HEK293 (cell line): ENCODE measurements around the gene FOXP4.
A peak's percentile ranks its signal among the peaks of the same experiment; 100 is the strongest.

Source experiments
- CTCF ChIA-PET: fragments of 350-600 bp; formaldehyde crosslinking; extraction: SDS; loops from one replicate; lab custom pipeline; 2021; ENCODE audit warnings: antibody characterized with exemption; lab: Yijun Ruan, JAX
- POLR2A ChIA-PET: fragments of 300-600 bp; formaldehyde crosslinking; extraction: SDS; loops from one replicate; lab custom pipeline; 2020; ENCODE audit warnings: antibody characterized with exemption, inconsistent platforms; lab: Yijun Ruan, JAX
- H3K27ac ChIP-seq: fragments of 200-500 bp; sonication (Bioruptor generic); 2 replicates; pipeline ENCODE4 v1.5.1; 2014; ENCODE audit warnings: low read depth, low read length, control low read depth, inconsistent platforms; ENCODE audit errors: extremely low read depth
- H3K36me3 ChIP-seq, 2 experiments: fragments of 200-500 bp in 1 of 2; sonication (Bioruptor generic) in 1 of 2; 1 replicate in 1 of 2; 2 replicates in 1 of 2; pipeline ENCODE4 v1.5.1; 2014 to 2017; ENCODE audit warnings: inconsistent platforms in 2 of 2, low read length in 2 of 2; ENCODE audit not compliant: control insufficient read depth in 2 of 2, insufficient read depth in 1 of 2
- H3K4me1 ChIP-seq: fragments of 200-500 bp; sonication (Bioruptor generic); 2 replicates; pipeline ENCODE4 v1.5.1; 2014; ENCODE audit warnings: mild to moderate bottlenecking, low read length, inconsistent platforms; ENCODE audit not compliant: control insufficient read depth, insufficient read depth
- H3K4me3 ChIP-seq: 2 replicates; pipeline ENCODE4 v1.5.1; 2011; ENCODE audit warnings: low read depth, mild to moderate bottlenecking, control low read depth, low read length, moderate library complexity
- H3K9me3 ChIP-seq: fragments of 200-500 bp; sonication (Bioruptor generic); 2 replicates; pipeline ENCODE4 v1.5.1; 2014; ENCODE audit warnings: low read depth, low read length, inconsistent platforms; ENCODE audit not compliant: control insufficient read depth, insufficient read depth
- KLF10 ChIP-seq: fragments of 450-650 bp; IDR thresholded peaks from 2 replicates; pipeline ENCODE4 v1.5.1; 2018; ENCODE audit warnings: missing biosample characterization, mild to moderate bottlenecking, missing genetic modification characterization
- PBX3 ChIP-seq: sonication (generic); formaldehyde crosslinking; IDR thresholded peaks from 2 replicates; pipeline ENCODE4 v1.8.1; 2022; ENCODE audit warnings: mild to moderate bottlenecking, moderate library complexity, missing genetic modification reagents
- RBAK ChIP-seq: fragments of 450-650 bp; formaldehyde crosslinking; IDR thresholded peaks from 2 replicates; pipeline ENCODE4 v1.5.1; 2016; ENCODE audit warnings: missing biosample characterization, missing genetic modification characterization
- SP3 ChIP-seq: fragments of 450-650 bp; formaldehyde crosslinking; IDR thresholded peaks from 2 replicates; pipeline ENCODE4 v1.5.1; 2016; ENCODE audit warnings: missing biosample characterization, missing genetic modification characterization
- TRIM28 ChIP-seq: IDR thresholded peaks from 2 replicates; pipeline ENCODE4 v1.6.1; 2011; ENCODE audit warnings: low read length, control low read depth, borderline replicate concordance
- WT1 ChIP-seq: fragments of 450-650 bp; formaldehyde crosslinking; IDR thresholded peaks from 2 replicates; pipeline ENCODE4 v1.5.1; 2016; ENCODE audit warnings: missing biosample characterization, missing genetic modification characterization
- ZFHX2 ChIP-seq: fragments of 450-650 bp; formaldehyde crosslinking; conservative IDR thresholded peaks from 2 replicates; pipeline ENCODE4 v1.5.1; 2016; ENCODE audit warnings: missing biosample characterization, missing genetic modification characterization
- ZNF138 ChIP-seq: fragments of 450-650 bp; formaldehyde crosslinking; IDR thresholded peaks from 2 replicates; pipeline ENCODE4 v1.5.1; 2016; ENCODE audit warnings: missing biosample characterization, missing genetic modification characterization, borderline replicate concordance
- ZNF169 ChIP-seq: fragments of 450-650 bp; formaldehyde crosslinking; IDR thresholded peaks from 2 replicates; pipeline ENCODE4 v1.5.1; 2016; ENCODE audit warnings: missing biosample characterization, missing genetic modification characterization
- ZNF248 ChIP-seq: fragments of 450-650 bp; formaldehyde crosslinking; IDR thresholded peaks from 2 replicates; pipeline ENCODE4 v1.5.1; 2017; ENCODE audit warnings: missing biosample characterization, missing genetic modification characterization
- ZNF529 ChIP-seq: fragments of 450-650 bp; formaldehyde crosslinking; IDR thresholded peaks from 2 replicates; pipeline ENCODE4 v1.5.1; 2017; ENCODE audit warnings: missing genetic modification characterization, missing biosample characterization; ENCODE audit not compliant: insufficient replicate concordance
- ZNF600 ChIP-seq: fragments of 450-650 bp; formaldehyde crosslinking; IDR thresholded peaks from 2 replicates; pipeline ENCODE4 v1.5.1; 2016; ENCODE audit warnings: missing biosample characterization, missing genetic modification characterization
- ZNF704 ChIP-seq: fragments of 450-650 bp; formaldehyde crosslinking; IDR thresholded peaks from 2 replicates; pipeline ENCODE4 v1.5.1; 2016; ENCODE audit warnings: missing biosample characterization, missing genetic modification characterization
- ZNF830 ChIP-seq: fragments of 450-650 bp; IDR thresholded peaks from 2 replicates; pipeline ENCODE4 v1.5.0; 2018; ENCODE audit warnings: missing biosample characterization, missing genetic modification characterization, low read depth, mild to moderate bottlenecking, moderate library complexity

FOXP4 gene

GRCh38 chr6:41547799-41548097 is 1.6 kb downstream of the FOXP4 start:
- Histone ChIP-seq H3K36me3 (peaks cover 0 to 34% of the 10 kb centered on the region in 2 experiments; a peak in 1 of 3 replicates), H3K4me3 (peak overlapping the region; percentile 75), H3K27ac (no peak overlapping the region; the same call in 1 of the 2 replicates)
- no peak for TF ChIP-seq ZNF138 (tag by site-specific recombination)
- TF ChIP-seq ZNF169 (tag by site-specific recombination): no peak
- TF ChIP-seq, all 188 proteins: peak for 0
- Histone ChIP-seq H3K9me3 (no peaks in the 10 kb centered on the region), H3K4me1 (no peaks in the 10 kb centered on the region; the same call in 1 of the 2 replicates)
- ChIA-PET CTCF (interaction anchor here (0.8 to 1.8 kb wide), 5 partner anchors 18 to 179 kb away, joined by 3 to 5 read pairs (median 3); no protein-coding TSS in a partner anchor), POLR2A (interaction anchor here (1.0 to 1.8 kb wide), 3 partner anchors 12 to 21 kb away, joined by 3 to 4 read pairs (median 3); no protein-coding TSS in a partner anchor)

- H3K4me3 ChIP-seq: peak overlapping the region; percentile 75
- no peak overlapping the region; the same call in 1 of the 2 replicates for H3K27ac ChIP-seq
- TF ChIP-seq WT1 (no peak), ZFHX2 (tag by site-specific recombination) (peak; percentile 42), RBAK (tag by site-specific recombination) (no peak)
- no peaks in the 10 kb centered on the region for H3K9me3 ChIP-seq
- peaks cover 0 to 35% of the 10 kb centered on the region in 2 experiments; a peak in 1 of 3 replicates for H3K36me3 ChIP-seq
- no peaks in the 10 kb centered on the region; the same call in 1 of the 2 replicates for H3K4me1 ChIP-seq
- ChIA-PET POLR2A (interaction anchor here (0.7 to 1.5 kb wide), 3 partner anchors 15 to 105 kb away, joined by 3 to 7 read pairs (median 3); no protein-coding TSS in a partner anchor), CTCF (interaction anchor here (0.6 to 1.8 kb wide), 4 partner anchors 18 to 1113 kb away, joined by 3 to 5 read pairs (median 5); no protein-coding TSS in a partner anchor)
Measured at GRCh38 chr6:41548098-41548840, 2.1 kb downstream of the FOXP4 start.

GRCh38 chr6:41548841-41549642 is 2.9 kb downstream of the FOXP4 start:
- no peak overlapping the region for H3K4me3 ChIP-seq
- ChIA-PET POLR2A (interaction anchor here (0.7 kb wide), 1 partner anchor 106 kb away, joined by 7 read pairs; no protein-coding TSS in a partner anchor), CTCF (interaction anchor here (0.6 kb wide), 1 partner anchor 1112 kb away, joined by 5 read pairs; no protein-coding TSS in a partner anchor)
- no peaks in the 10 kb centered on the region for H3K9me3 ChIP-seq
- TF ChIP-seq ZNF600 (tag by site-specific recombination) (peak; percentile 72), SP3 (tag by site-specific recombination) (no peak), ZNF529 (tag by site-specific recombination) (no peak), ZNF704 (tag by site-specific recombination) (no peak), TRIM28 (no peak), PBX3 (CRISPR knock-in tag) (no peak), KLF10 (no peak), ZNF248 (tag by site-specific recombination) (no peak), ZNF830 (tag by site-specific recombination) (no peak)
- H3K27ac ChIP-seq: no peak overlapping the region
- peaks cover 0 to 38% of the 10 kb centered on the region in 2 experiments; a peak in 1 of 3 replicates for H3K36me3 ChIP-seq
- H3K4me1 ChIP-seq: no peaks in the 10 kb centered on the region; the same call in 1 of the 2 replicates
